ENCODE measurements around the gene SGCA. TPM values are rescaled to one million over a fixed set of nuclear protein-coding genes. Genes with fewer than 3 reads are reported as not detected.

The SGCA gene
- total and polyA plus RNA-seq, 9 of the 15 experiments (the other 6 are each of a cell fraction or from before 2014, with no cell fraction given): not detected

DNA sequence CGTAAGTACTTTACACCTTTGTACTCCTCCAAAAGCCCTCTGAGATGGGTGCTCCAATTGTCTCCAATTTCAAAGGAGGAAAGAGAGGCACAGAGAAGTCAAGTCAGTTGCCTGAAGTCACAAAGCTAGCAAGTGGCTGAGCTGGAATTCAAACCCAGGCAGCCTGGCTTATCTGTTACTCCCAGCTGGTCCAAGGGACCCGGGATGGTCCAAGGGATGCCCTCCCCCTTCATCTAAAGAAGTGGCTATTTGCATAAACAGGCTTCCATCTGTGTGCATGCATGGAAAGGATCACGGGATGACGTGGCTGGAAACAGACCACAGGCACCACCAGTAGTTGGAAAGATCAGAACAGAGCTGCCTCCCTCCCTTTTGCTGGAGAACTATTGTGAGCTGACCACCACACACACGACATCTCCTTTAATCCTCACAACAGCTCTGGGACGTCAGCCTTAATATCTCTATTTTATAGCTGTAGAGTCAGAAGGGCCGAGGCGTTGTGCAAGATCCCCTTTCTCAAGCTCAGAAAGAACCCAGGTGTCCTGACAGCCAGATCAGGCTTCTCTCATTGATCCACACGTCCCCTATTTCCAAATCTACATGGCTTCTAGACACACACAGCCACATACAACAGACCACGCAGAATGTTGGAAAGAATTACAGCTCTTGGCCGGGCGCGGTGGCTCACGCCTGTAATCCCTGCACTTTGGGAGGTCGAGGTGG lies 46.5 kb downstream of the SGCA start (continued):
- TF ChIP-seq NR3C1 (CRISPR knock-in tag; IDR thresholded peaks at IDR 0.05): no peak
- TF ChIP-seq, protein P1, sequence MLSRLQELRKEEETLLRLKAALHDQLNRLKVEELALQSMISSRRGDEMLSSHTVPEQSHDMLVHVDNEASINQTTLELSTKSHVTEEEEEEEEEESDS (CRISPR knock-in tag; IDR thresholded peaks at IDR 0.05): no peak
- TF ChIP-seq CEBPB (tag; IDR thresholded peaks at IDR 0.05): peak; percentile 42
- TF ChIP-seq HSF4 (CRISPR knock-in tag; IDR thresholded peaks at IDR 0.05; ENCODE audit: borderline replicate concordance): no peak
- no peak for TF ChIP-seq SIRT6 (IDR thresholded peaks at IDR 0.05; ENCODE audit: low read depth, low read length)
- TF ChIP-seq SMARCA5 (IDR thresholded peaks at IDR 0.05): peak; percentile 73; the same call in 1 of the 2 replicates
- TF ChIP-seq RFX5 (IDR thresholded peaks at IDR 0.05; ENCODE audit: low read depth, low read length): no peak
- no peak for TF ChIP-seq ELF4 (CRISPR knock-in tag; IDR thresholded peaks at IDR 0.05)
- TF ChIP-seq RERE (CRISPR knock-in tag; IDR thresholded peaks at IDR 0.05; ENCODE audit: borderline replicate concordance): no peak
- TF ChIP-seq CREBBP (IDR thresholded peaks at IDR 0.05; ENCODE audit: low read depth, low read length): no peak
- TF ChIP-seq SP1 (CRISPR knock-in tag; IDR thresholded peaks at IDR 0.05): peak; percentile 51; the same call in 1 of the 2 replicates
- no peak for TF ChIP-seq ARHGAP35 (IDR thresholded peaks at IDR 0.05; ENCODE audit: partially characterized antibody)
- TF ChIP-seq NBN (IDR thresholded peaks at IDR 0.05; ENCODE audit: low read depth): no peak
- TF ChIP-seq, protein P2, sequence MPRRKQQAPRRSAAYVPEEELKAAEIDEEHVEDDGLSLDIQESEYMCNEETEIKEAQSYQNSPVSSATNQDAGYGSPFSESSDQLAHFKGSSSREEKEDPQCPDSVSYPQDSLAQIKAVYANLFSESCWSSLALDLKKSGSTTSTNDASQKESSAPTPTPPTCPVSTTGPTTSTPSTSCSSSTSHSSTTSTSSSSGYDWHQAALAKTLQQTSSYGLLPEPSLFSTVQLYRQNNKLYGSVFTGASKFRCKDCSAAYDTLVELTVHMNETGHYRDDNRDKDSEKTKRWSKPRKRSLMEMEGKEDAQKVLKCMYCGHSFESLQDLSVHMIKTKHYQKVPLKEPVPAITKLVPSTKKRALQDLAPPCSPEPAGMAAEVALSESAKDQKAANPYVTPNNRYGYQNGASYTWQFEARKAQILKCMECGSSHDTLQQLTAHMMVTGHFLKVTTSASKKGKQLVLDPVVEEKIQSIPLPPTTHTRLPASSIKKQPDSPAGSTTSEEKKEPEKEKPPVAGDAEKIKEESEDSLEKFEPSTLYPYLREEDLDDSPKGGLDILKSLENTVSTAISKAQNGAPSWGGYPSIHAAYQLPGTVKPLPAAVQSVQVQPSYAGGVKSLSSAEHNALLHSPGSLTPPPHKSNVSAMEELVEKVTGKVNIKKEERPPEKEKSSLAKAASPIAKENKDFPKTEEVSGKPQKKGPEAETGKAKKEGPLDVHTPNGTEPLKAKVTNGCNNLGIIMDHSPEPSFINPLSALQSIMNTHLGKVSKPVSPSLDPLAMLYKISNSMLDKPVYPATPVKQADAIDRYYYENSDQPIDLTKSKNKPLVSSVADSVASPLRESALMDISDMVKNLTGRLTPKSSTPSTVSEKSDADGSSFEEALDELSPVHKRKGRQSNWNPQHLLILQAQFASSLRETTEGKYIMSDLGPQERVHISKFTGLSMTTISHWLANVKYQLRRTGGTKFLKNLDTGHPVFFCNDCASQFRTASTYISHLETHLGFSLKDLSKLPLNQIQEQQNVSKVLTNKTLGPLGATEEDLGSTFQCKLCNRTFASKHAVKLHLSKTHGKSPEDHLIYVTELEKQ (CRISPR knock-in tag; IDR thresholded peaks at IDR 0.05): no peak
- no peak for TF ChIP-seq HNRNPK (IDR thresholded peaks at IDR 0.05; ENCODE audit: low read depth, low read length, poor library complexity, severe bottlenecking)
- TF ChIP-seq DACH1 (IDR thresholded peaks at IDR 0.05; ENCODE audit: partially characterized antibody): no peak
- TF ChIP-seq, protein P3, sequence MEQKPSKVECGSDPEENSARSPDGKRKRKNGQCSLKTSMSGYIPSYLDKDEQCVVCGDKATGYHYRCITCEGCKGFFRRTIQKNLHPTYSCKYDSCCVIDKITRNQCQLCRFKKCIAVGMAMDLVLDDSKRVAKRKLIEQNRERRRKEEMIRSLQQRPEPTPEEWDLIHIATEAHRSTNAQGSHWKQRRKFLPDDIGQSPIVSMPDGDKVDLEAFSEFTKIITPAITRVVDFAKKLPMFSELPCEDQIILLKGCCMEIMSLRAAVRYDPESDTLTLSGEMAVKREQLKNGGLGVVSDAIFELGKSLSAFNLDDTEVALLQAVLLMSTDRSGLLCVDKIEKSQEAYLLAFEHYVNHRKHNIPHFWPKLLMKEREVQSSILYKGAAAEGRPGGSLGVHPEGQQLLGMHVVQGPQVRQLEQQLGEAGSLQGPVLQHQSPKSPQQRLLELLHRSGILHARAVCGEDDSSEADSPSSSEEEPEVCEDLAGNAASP (IDR thresholded peaks at IDR 0.05): no peak
- TF ChIP-seq ZNF57 (CRISPR knock-in tag; IDR thresholded peaks at IDR 0.05): no peak
- TF ChIP-seq XRCC3 (IDR thresholded peaks at IDR 0.05): no peak
